HG03378 (cell line): ENCODE measurements around the gene EFS.
"Not testable (repeated sequence)": the region's sequence is repeated elsewhere in the genome, so short reads cannot be mapped to it uniquely, and the experiment has no call there.

ENCODE experiments used
- ATAC-seq: cut with Tn5 transposase; IDR thresholded peaks from one replicate; pipeline ENCODE4 v1.9.1; 2021; ENCODE audit warnings: mild to moderate bottlenecking, moderate library complexity; ENCODE audit not compliant: unreplicated experiment

EFS gene

DNA sequence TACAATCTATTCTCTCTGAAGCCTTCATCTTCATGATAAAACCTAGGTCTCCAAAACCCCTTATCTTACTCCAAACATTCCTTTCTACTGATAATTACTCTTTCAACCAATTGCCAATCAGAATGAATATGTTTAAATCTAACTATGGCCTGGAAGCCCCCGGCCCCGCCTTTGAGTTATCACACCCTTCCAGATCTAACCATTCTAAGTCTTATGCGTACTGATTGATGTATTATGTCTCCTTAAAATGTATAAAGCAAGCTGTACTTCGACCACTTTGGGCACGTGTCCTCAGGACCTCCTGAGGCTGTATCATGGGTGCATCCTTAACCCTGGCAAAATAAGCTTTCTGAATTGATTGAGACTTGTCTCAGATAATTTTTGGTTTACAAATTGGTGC lies 29.3 kb downstream of the EFS start:
- no peak for ATAC-seq

DNA sequence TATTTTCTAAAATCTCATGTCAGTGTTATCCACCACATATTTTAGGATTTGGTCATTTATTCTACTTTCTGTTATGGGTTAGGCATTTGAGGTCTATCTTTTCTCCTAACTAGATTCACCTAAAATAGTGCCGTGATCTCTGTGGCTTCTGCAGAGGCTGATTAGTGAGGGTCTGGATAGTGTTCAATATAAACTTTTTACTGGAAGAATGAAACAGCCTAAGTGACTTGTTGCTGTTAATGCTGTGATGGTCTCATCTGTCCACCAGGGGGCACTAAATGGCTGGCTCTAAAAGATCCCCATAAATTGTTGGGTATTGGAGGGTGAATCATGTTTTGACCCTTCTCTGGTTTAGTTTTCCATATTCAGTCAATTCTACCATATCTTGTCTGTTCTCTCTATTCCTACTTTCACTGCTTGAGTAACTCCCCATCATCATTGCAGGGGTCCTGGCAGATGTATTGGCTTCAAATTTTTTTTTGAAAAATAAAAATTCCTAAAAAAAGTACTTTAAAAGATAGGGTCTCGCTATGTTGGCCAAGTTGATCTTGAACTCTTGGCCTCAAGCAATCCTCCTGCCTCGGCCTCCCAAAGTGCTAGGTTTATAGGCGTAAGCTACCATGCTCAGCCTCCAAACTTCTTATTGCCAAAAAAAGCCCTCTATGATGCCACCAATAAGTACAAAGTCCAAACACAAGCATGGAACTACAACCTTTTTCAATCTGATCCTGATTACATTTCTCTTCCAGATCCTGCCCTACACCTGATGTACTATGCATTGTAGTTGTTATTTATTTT lies 36.8 kb downstream of the EFS start:
- ATAC-seq: peak; percentile 56

DNA sequence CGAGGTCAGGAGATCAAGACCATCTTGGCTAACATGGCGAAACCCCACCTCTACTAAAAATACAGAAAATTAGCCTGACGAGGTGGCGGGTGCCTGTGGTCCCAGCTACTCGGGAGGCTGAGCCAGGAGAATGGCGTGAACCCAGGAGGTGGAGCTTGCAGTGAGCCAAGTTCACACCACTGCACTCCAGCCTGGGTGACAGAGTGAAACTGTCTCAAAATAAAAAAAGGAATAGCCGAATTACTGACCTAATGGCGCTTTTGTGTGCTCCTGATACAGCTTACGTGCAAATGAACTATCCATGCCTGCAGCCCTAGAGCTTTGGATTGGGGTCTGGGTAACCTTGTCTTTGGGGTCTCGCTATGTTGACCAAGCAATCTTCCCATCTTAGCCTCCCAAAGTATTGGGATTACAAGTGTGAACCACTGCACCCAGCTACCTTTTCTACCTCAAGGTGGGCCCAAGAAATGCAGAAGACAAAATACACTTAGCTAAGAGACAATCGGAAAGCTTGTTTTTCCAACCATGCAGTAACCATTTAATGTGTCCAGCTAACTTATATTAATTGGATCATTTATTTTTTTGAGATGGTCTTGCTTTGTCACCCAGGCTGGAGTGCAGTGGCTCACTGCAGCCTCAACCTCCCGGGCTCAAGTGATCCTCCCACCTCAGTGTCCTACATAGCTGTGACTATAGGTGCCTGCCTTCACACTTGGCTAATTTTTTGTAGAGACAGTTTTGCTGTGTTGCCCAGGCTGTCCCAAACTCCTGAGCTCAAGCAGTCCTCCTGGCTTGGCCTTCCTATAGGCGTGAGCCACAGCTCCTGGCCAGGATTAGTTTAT lies 38.3 kb downstream of the EFS start:
- ATAC-seq: no peak

DNA sequence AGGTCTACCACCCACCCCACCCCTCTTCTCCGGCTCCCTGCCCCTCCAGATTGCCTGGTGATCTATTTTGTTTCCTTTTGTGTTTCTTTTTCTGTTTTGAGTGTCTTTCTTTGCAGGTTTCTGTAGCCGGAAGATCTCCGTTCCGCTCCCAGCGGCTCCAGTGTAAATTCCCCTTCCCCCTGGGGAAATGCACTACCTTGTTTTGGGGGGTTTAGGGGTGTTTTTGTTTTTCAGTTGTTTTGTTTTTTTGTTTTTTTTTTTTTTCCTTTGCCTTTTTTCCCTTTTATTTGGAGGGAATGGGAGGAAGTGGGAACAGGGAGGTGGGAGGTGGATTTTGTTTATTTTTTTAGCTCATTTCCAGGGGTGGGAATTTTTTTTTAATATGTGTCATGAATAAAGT lies 39.2 kb downstream of the EFS start:
- ATAC-seq: not testable (repeated sequence)

DNA sequence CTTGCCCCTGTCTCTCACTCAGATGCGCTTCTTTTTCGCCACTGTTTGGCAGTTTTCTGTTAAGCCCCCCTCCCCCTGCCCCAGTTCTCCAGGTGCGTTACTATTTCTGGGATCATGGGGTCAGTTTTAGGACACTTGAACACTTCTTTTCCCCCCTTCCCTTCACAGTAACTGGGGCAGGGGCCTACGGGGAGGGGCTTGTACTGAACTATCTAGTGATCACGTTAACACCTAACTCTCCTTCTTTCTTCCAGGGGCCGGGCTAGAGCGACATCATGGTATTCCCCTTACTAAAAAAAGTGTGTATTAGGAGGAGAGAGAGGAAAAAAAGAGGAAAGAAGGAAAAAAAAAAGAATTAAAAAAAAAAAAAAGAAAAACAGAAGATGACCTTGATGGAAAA lies 40.0 kb downstream of the EFS start:
- ATAC-seq: no peak

DNA sequence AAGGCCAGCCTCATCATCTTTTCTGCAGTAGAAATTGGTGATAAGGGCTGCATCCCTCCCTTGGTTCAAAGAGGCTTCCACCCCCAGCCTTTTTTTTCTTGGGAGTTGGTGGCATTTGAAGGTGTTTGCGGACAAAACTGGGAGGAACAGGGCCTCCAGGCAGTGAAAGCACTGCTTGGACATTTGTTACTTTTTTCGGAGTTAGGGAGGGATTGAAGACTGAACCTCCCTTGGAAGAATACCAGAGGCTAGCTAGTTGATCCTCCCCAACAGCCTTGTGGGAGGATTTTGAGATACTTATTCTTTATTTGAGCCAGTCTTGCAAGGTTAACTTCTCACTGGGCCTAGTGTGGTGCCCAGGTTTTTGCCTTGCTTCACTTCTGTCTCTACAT lies 40.5 kb downstream of the EFS start:
- ATAC-seq: no peak

DNA sequence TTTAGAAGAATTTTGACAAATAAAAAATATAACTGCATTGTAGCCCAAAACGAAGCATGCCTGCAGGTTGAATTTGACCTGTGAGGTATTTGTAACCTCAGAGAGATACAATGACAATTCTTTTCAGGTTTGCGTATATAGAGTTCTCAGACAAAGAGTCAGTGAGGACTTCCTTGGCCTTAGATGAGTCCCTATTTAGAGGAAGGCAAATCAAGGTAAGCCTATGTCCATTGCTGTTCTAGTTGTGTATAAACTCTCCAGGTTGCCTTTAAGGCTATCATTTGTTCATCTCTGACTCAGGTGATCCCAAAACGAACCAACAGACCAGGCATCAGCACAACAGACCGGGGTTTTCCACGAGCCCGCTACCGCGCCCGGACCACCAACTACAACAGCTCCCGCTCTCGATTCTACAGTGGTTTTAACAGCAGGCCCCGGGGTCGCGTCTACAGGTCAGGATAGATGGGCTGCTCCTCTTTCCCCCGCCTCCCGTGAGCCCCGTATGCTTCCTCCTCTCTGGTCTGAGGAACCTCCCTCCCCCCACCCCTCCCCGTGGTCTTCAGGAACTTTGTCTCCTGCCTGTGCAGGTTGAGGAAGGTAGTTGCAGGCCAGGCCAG lies 41.0 kb downstream of the EFS start:
- ATAC-seq: no peak

DNA sequence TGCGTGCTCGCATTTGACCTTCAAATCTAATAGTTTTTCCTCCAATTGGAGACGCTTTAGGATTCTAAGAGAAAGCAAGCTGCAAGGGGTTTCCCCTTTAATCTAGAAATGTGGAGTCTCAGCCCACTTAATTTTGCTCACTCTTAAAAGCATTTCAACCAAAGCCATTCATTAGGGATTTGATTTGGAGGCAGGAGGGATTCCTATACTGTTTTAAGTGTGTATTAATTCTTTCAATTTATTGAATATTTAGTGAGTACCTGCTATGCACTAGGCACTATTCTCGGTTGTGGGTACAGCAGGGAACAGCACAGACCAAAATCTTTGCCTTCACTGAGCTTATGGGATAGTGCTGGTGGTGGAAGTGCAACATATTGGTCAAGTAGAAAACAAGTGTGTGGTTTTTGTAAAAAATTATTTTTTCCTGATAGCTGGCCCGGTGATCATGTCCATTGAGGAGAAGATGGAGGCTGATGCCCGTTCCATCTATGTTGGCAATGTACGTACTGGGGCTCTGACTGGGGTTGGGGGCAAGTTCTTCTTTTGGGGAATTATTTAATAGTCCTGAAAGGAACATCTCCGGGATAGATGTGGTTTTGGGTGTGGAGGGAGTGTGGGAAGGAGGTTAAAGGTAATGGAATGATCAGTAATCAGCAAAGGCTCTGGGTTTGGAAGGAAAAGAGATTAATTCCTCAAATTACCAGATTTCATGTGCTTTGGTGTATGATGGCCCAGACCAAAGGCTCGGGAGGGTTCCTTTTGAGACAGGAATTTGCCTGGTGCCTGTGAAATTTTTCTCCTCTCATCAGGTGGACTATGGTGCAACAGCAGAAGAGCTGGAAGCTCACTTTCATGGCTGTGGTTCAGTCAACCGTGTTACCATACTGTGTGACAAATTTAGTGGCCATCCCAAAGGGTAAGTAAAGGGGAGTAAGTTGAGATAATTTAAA lies 42.1 kb downstream of the EFS start:
- ATAC-seq: no peak

DNA sequence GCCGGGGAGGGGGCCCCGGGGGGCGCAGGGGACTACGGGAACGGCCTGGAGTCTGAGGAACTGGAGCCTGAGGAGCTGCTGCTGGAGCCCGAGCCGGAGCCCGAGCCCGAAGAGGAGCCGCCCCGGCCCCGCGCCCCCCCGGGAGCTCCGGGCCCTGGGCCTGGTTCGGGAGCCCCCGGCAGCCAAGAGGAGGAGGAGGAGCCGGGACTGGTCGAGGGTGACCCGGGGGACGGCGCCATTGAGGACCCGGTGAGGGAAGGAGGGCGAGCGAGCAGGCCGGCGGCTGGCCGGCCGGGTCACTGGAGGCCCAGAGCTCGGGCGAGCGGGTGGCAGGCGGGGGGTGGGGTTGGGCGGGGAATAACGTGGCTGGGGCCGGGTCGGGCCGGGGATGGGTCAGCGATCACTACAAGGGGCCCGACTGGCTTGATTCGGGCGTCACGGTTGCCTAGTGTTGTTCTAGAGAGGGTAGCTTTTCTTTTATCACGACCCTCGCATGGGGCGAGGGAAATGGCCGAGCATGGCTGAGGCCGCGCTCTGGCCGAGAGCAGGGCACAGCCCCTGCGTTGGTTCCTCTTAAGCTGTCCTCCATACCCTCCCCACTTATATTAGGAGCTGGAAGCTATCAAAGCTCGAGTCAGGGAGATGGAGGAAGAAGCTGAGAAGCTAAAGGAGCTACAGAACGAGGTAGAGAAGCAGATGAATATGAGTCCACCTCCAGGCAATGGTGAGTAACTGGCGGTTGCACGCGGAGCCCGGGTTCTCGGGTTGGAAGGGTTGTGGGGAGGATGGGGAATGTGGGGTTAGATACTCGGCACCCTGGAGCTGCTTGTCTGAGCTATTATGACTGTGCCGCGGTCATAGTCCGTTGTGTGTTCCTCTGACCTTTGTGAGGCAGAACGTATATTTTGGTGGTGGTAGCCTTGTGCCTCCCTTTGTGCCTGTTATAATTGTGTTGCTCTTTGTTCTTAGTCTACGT lies 43.1 kb downstream of the EFS start:
- no peak for ATAC-seq

DNA sequence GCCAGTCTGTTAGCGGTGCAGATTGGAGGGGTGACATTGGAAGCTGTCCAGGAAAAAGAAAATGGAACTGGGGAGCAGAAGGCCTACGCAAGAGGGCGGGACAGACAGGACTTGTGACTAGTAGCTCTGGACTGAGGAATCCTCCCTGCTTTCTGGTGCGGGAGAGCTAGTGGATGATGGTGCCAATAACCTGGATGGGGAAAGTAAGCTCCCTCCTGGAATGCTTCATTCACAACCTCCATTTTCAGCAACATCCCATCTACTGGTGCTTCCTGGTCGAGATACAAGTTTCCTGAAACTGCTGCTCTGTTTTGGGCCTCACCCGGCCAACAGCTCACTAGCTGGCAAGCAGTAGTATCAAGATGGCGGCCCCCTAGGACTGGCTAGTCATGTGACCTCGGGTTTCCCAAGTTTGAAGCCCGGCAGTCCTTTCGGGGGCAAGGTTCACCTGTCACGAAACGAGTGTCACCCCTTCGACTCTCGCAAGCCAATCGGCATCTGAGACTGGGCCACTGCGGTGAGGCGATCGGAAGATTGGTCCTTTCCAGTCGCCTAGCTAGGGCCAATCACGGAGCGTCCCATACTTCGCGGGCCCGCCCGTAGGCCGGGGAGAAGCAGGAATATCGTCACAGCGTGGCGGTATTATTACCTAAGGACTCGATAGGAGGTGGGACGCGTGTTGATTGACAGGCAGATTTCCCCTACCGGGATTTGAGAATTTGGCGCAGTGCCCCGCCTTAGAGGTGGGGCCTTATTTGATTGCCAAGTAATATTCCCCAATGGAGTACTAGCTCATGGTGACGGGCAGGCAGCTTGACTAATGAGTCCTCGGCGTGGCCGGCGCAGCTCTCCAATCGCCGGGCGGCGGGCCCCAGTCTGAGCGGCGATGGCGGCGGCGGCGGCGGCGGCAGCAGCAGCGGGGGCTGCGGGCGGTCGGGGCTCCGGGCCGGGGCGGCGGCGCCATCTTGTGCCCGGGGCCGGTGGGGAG lies 44.1 kb downstream of the EFS start, which contains the start of gene PABPN1:
TSS of gene PABPN1 (plus strand) at position 874 of the 988 bp plus-strand sequence. CDS start at position 887, 13 bp downstream.
- peak; percentile 92 for ATAC-seq

DNA sequence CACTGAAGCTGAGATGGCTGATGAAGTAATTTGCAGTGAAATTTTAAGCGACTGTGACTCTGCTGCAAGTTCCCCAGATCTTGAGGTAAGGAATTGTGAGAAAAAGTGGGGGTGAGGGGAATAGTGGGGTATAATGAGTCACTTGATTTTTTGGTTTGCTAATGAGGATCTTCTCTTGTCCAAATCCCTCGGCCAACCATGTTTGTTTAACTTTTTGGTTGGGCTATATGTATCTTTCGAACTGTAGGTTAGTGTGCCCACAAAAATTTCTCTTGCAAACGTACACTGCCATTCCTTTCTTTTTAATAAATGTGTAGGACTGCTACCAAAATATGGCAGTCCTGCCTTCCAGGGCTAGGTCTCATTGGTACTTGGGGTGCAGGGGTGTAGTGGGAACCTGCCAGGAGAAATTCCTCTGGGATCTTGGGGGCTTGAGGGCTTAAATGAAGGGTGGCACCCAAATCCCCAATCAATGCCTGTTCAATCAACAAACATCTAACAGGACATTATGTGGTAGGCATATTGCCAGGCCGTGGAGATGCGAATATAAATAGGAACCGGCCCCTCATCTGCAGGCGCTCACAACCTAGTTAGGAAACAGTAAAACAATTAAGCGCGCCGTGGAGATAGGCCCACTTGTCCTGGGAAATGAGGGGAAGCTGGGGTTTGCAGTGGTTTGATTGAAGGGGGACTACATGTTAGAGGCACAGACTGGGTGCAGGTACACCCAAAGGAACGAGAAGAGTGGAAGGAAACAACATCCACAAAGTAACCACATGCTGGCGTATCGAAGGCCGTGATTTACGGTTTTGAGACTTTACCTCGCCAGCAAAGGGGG lies 45.0 kb downstream of the EFS start:
- ATAC-seq: no peak

DNA sequence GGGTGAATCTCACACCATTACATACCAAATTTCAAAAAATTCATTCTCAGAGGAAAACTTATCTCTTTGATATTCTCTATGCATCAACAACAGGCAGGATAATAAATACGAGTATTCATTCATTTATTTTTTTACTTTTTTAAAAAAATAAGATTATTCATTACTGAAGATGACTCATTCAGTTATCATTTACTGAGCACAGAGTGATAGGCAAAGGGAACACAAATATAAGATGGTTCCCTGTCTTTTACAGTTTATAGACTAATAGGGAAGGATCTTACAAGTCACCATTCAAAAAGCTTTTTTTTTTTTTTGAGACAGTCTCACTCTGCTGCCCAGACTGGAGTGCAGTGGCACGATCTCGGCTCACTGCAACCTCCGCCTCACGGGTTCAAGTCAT lies 48.7 kb downstream of the EFS start:
- no peak for ATAC-seq

DNA sequence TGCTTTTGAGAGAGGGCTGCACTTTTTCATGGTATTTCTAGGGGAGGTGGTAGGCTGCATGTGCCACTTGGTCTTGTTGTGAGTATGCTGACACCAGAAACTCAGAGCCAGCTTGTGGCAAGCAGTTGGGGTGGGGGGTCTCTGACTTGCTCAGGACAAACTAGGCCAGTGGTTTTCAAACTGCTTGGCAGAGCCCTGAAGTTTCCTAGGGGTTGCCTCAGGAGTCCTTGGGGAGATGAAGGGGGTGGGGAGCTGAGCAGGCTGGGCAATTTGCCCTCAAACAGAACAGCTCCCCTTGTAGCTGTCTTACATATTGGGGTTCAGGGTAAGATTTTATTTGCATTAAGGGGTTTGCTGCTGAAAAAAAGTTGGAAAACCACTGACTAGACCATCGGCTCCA lies 54.4 kb downstream of the EFS start:
- ATAC-seq: no peak

DNA sequence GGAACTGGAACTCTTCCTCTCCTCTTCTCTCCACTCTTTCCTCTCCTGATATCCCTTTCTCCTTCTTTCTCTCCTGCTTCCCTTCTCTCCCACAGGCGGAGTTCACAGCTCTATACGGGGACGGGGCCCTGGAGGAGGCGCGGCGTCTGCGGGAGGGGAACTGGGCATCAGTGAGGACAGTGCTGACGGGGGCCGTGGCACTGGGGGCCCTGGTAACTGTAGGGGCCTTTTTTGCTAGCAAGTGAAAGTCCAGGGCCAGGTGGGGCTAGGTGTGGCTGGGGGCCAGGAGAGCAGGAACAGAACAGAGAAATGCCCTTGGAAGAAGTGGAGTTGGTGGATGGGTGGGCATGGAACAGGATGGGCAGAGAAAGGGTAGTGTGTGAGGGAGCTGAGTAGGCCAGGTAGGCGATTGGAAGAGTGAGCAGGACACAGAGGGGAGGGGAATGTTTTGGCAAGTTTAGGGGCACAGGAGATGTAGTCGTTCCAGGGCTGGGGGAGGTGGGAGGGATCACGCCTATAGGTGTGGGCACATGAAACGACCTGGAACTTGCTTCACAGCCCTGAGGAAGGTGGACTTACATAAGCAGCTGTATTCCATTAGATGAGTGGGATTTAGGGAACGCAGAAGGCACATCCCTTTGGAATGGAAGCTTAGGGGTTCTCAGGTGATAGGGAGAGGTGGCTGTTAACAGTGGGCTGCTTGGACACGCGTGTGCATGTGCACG lies 56.1 kb downstream of the EFS start:
- no peak for ATAC-seq

DNA sequence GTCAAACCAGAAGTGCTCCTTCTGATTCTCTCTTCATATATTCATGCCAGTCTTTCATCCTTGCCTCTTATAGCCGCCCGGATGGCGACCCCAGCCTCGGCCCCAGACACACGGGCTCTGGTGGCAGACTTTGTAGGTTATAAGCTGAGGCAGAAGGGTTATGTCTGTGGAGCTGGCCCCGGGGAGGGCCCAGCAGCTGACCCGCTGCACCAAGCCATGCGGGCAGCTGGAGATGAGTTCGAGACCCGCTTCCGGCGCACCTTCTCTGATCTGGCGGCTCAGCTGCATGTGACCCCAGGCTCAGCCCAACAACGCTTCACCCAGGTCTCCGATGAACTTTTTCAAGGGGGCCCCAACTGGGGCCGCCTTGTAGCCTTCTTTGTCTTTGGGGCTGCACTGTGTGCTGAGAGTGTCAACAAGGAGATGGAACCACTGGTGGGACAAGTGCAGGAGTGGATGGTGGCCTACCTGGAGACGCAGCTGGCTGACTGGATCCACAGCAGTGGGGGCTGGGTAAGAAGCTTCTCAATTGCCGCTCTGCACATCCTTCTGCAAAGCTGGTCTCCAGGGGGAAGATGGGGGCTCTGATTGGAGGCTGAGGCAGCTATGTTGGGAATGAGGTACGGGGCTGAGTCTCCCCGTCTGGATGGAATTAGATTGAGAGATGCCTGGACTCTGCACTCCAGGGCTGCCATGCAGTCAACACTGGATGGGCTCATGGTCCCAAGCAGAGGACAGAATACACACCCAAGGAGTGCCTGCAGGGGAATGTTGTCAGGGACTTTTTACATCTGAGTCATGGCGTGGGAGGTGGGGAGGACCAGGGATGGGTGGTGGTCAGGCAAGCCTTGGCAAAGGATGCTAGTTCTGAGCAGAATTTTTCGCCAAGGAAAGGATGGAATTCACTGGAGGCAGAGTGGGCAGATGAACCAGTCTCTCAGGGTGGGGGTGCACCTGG lies 57.0 kb downstream of the EFS start:
- ATAC-seq: no peak

DNA sequence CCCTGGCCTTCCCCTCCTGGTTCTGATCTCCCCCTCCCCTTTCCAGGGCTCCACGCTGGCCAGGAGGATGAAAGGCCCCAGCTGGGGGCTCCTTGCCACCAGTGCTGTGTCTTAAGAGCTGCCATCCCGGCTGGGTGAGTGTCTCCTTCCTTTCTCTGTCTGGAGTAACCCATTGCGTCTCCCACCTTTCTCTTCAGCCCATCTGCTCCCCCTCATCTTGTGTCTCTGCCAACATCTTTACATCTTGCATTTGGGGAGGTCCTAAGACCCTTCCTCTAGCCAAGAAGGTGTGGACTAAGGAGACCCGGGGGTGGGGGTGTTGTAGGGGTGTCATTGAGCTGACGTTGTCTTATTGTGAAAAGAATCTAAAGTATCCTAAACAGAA lies 57.8 kb downstream of the EFS start:
- no peak for ATAC-seq
